Thyroid gland (tissue), 4 donors: Measurements from ENCODE around the gene CCL27.
A peak's percentile ranks its signal among the peaks of the same experiment; 100 is the strongest.

Experiments used
- CTCF ChIP-seq, 6 experiments: fragments of 200-600 bp in 3 of 6; fragments of 450-650 bp in 3 of 6; sonication (generic) in 3 of 6; IDR thresholded peaks; one replicate each; pipeline ENCODE4 v1.5.1; 2016 to 2019; ENCODE audit warnings: antibody characterized with exemption in 6 of 6, mild to moderate bottlenecking in 2 of 6, inconsistent platforms in 1 of 6, moderate library complexity in 1 of 6
- POLR2A ChIP-seq, 2 donors: fragments of 450-650 bp; IDR thresholded peaks; one replicate each; pipeline ENCODE4 v1.6.1; 2017; ENCODE audit warnings: antibody characterized with exemption in 2 of 2, mild to moderate bottlenecking in 2 of 2, moderate library complexity in 1 of 2

GRCh38 chr9:34612788-34613390 lies 49.6 kb downstream of the CCL27 start:
- TF ChIP-seq POLR2A (IDR thresholded peaks at IDR 0.05) (no peak), CTCF (IDR thresholded peaks at IDR 0.05) (peak; percentile 60 to 90 (median 73))
